GM18909 (cell line): ENCODE measurements around the gene IZUMO4.

Source experiments
- ATAC-seq: cut with Tn5 transposase; IDR thresholded peaks from one replicate; pipeline ENCODE4 v1.9.1; 2021; ENCODE audit warnings: mild to moderate bottlenecking; ENCODE audit not compliant: unreplicated experiment, poor library complexity

Gene IZUMO4

GRCh38 chr19:2058570-2059421, 37.9 kb upstream of the IZUMO4 start:
- no peak for ATAC-seq

DNA sequence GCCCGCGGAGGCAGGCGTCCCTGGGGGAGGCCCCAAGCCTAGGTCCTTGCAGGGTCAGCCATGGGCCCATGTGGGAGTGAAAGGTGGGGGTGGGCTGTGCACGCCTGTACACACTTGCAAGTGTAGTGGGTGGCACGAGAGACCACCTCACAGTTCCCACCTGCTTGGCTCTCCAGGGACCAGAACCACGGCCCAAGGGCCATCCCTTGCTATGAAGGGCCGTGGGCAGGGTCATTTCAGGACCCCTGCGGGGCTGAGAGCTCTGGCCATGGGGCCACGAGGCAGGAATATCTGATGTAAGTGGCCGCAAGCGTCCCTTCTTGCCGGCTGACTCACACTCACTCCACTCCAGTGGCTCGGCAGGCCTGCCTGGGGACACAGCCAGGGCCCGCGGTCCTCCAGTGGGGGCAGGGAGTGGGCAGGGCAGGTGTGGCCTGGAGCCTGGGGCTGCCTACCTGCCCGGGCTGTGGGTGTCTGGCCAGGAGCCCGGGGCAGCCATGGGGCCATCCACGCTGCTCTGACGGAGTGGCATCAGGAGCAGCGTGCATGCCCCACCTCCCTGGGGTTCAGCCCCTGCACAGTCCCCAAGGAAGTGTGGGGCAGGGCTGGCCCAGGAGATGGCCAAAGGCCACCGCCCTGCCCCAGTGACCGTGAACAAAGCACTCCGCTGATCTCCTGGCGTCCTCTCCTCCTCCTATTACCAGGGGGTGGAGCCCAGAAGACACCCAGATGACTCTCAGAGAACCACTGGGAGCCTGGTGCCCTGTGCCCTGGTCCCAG, 37.1 kb upstream of the IZUMO4 start:
- ATAC-seq, result no peak

GRCh38 chr19:2060884-2061494, 35.7 kb upstream of the IZUMO4 start:
- peak; percentile 22 for ATAC-seq

- peak; percentile 81 for ATAC-seq
These were observed 35.0 kb upstream of the IZUMO4 start for GRCh38 chr19:2061495-2062388.

DNA sequence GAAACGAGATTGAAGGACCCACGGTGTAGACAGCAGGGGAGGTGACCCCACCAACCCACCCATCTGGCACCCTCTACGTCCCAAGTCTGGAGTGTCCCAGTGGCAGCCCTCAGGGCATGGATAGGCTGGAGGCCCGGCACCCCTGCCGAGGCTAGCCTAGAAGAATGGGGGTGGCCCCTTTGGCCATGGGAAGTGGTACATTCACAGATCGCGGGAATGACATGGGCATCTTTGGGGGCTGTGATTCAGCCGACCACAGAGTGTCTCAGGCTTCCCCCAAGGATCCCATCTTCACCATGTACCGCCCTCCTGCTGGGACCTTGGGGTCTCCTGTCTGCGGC, 34.4 kb upstream of the IZUMO4 start:
- no peak for ATAC-seq

DNA sequence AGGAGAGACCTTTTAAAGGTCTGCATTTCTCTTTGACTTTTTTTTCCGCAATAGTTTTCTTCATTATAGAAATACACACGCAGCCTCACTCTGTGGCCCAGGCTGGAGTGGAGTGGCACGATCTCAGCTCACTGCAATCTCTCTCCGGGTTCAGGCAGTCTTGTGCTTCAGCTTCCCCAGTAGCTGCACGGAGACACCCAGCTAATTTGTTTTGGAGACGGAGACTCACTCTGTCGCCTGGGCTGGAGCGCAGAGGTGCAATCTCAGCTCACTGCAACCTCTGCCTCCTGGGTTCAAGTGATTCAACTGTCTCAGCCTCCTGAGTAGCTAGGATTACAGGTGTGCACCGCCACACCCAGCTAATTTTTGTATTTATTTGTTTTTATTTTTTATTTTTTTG, 33.9 kb upstream of the IZUMO4 start:
- ATAC-seq, result no peak

GRCh38 chr19:2063824-2064223, 32.9 kb upstream of the IZUMO4 start:
- ATAC-seq, result no peak

DNA sequence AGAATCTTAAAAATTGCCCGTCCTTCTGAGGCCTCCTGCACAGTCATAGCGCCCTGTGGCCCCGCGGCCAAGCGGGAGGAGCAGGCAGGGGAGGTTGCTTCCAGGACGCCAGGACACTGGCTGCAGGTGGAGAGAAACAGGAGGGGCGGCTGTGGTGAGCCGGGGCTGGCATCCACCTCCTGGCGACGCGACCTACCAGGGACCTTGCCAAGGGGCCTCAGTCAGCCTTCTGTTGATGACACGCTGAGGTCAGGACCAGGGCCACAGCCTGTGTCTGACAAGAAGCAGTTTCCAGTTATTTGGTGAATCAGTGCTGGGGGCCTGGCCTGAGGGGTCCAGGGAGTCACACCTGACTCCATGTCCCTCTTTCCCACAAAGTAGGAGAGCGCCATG, 32.3 kb upstream of the IZUMO4 start:
- no peak for ATAC-seq

DNA sequence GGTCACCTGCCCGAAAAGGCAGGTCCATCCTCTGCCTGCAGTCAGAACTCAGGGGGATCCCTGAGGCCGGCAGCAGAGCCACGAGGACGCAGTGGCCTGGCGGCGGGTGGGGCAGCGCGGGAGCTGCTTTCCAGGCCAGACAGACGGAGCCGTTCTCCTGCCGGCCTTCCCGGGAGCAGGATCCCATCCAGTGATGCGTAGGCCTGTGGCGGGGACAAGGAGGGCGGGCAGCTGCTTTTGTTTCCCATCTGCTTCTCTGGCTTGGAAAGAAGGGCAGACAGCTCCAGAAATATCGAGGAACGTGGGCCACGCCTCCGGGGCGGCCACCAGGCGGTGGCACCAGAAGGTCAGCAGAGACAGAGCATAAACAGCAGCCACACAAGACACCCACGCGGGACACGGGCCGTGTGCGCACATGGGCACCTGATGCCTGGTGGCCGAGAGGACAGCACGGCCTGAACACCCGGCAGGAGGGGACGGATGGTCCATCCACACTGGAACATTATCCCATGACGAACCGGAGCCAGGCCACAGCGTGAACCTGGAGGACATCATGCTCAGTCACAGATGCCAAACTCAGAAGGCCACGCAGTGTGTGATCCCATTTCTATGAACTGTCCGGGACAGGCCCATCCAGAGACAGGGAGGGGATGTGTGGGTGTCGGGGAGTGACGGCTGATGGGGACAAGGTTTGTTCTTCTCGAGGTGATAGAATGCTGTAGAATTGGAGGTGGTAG, 31.8 kb upstream of the IZUMO4 start:
- ATAC-seq, result no peak

DNA sequence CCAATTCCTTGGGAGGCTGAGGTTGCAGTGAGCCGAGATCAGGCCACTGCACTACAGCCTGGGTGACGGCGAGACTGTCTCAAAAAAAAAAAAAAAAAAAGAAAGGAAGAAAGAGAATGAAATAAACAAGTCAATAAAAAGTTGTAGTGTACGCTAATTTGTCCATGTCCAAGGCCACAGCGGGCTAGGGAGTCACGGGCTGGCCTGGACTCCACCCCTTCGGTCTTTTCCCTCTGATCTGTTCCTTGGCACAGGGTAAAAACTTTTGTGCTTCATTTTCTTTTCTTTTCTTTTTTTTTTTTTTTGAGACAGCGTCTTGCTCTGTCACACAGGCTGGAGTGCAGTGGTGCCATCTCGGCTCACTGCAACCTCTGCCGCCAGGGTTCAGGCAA, 26.3 kb upstream of the IZUMO4 start:
- ATAC-seq, result no peak

DNA sequence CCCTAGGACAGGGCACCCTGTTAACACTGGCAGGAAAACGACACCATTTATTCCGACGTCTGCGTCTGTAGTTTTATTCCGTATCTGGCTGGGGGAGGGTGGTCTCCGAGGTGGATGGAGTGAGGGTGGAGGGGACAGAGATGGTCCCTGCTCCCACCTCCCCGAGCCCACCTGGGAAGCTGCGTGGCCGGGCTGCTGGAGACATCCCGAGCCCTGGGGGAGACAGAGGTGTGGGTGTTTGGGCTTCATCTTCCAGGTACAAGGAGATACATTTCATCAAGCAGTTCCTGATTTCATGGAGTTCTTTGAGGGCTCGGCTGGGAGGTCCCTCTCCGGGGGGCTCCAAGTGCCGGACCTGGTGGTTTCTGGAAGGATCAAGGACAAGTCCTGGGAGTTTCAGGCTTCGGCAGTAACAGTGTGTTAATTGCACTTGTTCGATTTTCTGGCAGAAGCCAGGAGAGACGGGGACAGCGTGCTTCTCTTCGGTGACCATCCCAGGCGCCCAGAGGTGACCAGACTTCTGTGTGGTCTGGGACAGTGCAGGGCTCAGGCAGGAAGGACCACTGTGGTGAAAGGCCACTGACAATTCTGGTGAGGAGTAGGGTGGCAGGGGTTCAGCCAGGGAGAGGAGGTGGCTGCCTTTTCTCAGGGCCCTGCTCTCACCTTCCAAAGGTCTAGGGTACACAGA, 25.6 kb upstream of the IZUMO4 start:
- no peak for ATAC-seq

DNA sequence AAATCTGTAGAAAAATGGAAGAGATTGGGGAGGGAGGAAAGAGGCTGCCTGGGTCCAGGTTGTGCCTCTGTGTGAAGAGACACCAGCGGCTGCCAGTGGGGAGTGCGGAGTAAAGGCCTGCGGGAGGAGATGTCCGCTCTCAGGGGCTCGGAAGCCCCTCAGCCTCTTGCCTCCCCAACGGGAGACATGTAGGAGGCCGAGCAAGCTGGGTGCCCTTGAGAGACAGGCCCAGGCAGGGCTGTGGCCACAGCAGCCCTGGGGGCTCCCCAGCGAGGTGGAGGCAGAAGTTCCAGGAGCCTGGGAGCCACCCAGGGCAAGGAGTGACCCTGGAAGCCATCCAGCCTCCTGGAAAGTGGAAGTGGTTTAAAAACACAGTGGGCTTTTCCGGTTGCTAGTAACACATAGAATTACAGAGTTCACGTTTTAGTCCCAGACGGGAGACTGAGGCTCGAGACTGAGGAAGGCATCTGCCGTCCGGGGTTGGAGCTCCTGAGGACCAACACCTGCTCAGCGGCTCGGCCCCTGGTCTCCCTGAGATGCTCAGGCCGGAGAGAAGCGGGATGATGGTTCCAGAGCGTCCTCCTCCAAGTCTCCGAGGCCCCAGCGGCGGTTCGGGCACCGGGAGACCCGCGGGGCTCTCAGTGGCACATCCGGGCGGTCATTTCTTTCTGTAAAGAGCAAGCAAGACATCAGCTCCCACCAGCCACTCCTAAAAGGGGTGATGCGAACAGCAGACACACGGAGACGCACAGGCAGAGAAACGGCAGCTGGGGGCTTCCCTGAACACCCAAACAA, 23.8 kb upstream of the IZUMO4 start:
- no peak for ATAC-seq

DNA sequence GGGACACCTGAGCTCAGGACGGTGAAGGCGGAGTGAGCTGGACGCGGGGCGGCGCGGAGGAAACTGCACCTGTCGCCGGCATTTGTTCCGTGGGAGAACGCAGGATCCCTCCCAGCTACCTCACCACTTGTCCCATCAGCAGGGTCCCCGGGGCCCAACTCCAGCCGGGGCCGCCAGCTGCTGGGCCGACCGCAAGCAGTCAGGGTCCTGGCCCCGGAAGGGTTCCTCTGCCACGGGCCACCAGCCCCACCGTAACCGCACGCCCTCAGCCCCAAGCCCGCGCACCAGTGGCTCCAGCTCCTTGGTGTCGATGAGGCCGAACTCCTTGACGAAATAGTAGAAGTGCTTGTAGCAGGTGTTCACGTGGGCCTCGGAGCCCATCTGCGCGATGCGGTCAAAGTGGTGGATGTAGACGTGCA, 20.2 kb upstream of the IZUMO4 start:
- ATAC-seq, result no peak

DNA sequence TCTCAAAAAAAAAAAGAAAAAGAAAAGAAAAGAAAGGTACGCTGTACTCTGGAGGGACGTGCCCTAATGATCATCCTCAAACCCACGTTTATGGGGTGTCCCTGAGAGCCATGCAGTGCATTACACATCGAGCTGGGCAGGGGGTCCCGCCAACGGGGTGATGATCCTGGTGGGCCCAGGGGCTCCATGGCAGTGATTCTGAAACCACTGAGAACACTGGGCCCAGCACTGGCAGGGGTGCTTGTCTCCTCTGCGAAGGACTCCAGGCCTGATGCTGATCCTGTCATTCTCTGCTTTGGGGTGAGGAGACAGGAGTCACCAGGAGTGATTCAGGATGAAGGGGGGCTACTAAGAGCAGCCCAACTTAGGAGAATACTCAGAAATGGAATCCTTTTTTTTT, 19.3 kb upstream of the IZUMO4 start:
- no peak for ATAC-seq

DNA sequence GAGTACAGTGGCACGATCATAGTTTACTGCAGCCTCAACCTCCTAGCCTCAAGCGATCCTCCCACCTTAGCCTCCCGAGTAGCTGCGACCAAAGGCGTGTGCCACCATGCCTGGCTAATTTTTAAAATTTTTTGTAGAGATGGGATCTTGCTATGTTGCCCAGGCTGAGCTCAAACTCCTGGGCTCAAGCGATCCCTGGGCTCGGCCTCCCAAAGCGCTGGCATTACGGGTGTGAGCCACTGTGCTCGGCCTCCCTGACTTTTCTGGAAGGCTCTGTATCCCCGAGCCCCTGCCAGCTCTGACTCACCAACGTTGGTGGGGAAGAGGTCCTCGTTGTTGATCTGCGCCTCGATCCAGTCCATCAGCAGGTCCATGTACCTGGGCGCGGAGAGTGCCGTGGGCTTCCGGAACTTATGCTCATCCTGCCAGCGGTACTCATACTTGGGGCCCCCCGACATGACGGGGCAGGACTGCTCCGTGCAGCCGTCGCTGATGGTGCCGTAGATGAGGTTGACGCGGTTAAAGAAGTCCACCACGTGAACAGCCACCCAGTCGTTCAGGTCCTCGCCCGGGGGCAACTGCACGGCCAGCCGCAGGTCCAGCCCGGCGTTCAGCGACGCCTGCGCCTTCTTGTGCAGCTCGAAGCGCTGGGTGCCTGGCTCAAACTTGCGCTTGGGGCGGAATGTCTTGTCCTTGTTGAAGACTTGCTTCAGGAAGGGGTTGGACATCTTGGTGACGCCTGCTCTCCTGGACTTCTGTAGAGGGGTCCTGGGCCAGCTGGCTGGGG, 18.7 kb upstream of the IZUMO4 start:
- ATAC-seq, result no peak

DNA sequence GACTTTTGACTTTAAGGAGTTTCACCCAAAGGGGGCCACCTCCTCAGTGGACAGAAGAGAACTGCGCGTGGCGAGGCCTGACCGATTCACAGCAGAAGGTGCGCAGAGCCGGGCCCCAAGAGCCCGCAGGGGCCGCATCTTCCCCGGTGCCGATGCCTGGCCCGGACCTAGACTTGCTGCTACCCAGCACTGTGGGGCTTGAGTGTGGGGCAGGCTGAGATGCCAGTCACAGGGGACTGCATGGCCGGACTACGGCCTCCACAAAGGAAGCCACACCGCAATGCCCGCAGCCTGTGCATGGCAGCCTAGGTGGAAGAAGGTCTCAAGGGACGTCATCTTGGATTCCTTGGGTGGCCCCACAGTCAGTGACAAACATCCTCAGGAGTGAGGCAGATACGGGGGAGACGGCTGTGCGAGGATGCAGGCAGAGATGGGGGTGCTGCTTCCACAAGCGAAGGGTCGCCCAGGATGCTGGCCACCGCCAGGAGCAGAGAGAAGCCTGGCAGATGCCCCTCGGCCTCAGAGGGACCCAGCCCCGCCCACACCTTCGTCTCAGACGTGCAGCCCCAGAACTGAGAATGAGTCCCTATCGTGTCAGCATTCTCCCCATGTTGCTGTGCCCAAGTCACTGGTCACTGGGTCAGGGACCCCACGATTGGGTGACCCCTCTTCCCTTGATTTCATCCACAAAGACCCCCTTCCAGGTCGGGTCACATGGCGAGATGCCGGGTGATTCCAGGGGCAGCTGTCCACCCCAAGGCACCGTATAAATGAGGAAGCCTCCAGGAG, 17.4 kb upstream of the IZUMO4 start:
- ATAC-seq, result no peak

- ATAC-seq, result no peak
These were observed 16.8 kb upstream of the IZUMO4 start for GRCh38 chr19:2079865-2080301.
